Hippocampal formation (tissue), 2 donors: ENCODE results near the gene SULF2.
"Not testable (repeated sequence)": the region's sequence is repeated elsewhere in the genome, so short reads cannot be mapped to it uniquely, and the experiment has no call there.

Experiments
- DNase-seq, 2 donors: peaks; one replicate each; lab custom pipeline; 2025; lab: John Stamatoyannopoulos, UW

The SULF2 gene

DNA sequence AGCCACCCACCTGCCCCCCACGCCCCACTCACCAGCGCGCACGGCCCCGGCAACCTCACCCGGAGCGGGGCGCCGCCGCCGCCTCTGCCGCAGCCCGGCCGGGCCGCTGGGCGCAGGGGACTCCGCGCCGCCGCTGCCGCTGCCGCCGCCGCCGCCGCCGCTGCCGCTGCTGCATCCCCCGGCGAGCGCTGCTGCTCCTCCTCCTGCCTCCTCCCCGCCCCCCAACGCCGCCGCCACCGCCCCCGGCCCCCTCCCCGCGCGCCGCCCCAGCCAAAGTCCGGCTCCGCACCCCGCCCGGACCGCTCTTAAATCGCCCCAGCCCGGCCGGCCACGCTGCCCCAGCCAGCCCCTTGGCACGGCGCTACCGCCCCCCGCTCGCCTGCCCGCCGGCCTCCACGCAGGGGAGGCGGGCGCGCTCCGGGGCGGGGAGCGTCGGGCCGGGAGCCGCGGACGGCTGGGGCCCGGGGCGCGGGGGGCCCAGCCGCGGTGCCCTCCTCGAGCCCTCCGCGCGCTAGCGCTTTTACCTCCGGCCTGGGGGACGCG is at the start of gene SULF2:
Gene SULF2, minus strand, starts transcription at position 171 of the 543 bp plus-strand sequence. CDS start 28,118 bp downstream, outside the sequence.
- no peak for DNase-seq

DNA sequence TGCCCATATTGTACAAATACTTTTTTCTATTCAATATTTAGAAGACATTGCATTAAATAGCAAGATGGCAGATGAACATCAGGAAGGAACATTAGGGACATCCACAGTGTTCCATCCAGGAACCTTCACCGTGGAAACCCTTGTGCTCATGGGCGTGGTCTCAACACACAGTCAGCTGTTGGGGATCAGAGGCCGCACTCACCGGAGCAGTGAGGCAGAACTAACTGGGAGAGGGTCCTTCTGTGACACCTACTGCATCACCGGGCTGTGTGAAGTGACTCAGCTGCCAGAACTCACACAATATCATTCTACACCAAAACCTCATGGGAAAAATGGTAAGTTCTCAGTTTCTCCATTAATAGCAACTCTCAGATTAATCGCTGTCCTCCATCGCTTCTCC is 46.4 kb upstream of the SULF2 start:
- not testable (repeated sequence) for DNase-seq

DNA sequence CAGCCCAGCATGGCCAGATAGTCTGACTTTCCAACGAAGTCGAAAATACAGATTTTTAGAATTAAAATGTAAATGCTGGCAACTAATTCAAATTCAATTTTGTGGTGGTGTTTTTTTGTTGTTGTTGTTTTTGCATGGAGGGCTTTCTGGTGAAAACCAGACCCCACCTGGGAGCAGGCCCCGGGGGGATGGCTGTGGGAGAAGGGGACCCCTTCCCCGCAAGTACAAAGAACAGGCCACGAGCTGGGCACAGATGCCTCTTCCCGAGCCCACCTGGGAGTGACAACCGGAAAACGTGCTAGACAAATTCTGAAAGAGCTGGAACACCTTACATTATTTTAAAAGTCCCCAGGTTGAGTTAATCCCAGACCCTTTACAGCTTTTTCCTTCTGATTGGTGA is 41.4 kb upstream of the SULF2 start:
- DNase-seq = not testable (repeated sequence)

DNA sequence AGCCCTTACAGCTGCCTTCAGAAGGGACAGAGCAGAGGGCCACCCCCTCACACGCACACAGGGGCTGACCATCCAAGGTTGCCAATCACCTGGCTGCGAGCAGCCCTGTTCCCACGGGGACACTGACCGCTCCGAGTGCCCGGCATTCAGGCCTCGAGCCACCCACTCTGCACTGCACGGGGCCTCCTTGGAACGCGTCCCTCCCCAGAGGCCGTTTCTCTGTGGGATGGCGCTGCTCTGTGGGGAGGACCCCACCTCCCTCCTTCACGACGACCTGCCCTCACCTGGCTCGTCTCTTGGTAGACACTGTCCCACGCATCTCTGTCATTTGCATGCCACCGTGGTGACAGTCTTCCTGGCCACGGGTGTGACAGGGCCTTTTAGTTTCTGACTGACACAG is 40.7 kb upstream of the SULF2 start:
- not testable (repeated sequence) for DNase-seq

DNA sequence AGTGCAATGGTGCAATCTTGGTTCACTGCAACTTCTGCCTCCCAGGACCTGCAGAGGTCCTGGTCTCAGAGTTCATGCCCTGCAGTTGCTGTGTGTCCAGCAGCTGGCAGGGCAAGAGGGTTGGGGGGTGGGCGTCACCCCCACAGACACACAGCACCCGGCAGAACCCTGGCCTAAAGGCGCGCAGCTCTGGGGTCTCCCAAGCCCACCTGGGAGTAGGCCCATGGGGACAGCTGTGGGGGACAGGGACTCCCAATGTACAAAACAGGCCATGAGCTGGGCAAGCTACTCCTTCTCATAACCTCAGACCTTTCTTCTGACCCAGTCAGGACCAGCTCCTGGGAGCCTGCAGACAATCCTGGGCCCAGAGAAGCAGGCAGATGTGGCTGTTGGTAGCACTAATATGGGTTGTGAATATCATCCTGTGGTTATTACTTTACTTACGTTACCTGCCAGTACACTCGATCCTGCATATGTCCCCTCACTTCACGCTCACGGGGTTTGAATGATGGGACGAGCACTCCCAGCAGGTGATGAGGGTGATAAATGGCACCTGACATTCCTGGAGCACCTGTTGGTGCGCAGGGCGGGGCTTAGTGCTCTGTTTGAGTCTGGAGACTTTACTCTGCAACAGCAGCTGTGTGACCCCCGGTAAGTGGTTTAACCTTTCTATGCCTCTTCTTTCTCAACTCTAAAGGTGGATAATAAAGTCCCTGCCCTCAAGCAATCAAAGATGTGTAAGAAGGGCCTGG is 39.9 kb upstream of the SULF2 start:
- no peak for DNase-seq

DNA sequence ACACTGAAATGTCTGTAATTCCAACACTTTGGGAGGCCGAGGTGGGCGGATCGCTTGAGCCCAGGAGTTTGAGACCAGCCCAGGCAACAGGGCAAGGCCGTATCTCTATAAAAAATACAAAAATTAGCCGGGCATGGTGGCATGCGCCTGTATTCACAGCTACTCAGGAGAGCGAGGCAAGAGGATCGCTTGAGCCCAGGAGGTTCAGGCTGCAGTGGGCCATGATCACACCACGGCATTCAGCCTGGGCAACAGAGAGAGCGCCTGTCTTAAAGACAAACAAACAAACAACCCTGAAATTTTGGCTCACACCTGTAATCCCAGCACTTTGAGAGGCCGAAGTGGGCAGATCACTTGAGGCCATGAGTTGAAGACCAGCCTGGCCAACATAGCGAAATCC is 38.7 kb upstream of the SULF2 start:
- DNase-seq = not testable (repeated sequence)

DNA sequence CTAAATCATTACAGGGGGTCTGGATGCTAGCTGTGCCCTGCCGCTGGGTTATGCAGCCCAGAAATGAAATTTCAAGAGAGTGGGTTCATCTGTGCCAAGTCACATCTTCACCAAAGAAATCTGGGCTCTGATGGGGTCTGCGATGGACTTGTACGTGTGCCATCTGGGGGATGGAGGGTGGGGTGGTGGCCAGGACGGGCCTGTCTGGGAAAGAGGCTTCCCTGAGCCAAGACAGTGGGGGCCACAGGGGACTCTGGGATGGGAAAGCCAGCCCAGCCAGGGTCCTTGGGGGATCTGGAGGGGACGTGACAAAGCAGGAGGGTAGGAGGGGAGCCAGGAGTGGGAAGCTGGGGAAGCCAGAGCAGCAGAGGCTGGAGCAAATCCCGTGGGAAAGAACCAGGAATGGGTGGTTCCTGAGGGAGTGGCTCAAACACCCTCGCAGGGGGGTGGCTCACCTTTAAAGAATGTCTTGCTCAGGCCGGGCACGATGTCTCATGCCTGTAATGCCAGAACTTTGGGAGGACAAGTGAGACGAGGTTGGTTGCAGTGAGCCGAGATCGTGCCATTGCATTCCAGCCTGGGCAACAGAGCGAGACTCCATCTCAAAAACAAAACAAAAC is 36.3 kb upstream of the SULF2 start:
- DNase-seq = no peak

DNA sequence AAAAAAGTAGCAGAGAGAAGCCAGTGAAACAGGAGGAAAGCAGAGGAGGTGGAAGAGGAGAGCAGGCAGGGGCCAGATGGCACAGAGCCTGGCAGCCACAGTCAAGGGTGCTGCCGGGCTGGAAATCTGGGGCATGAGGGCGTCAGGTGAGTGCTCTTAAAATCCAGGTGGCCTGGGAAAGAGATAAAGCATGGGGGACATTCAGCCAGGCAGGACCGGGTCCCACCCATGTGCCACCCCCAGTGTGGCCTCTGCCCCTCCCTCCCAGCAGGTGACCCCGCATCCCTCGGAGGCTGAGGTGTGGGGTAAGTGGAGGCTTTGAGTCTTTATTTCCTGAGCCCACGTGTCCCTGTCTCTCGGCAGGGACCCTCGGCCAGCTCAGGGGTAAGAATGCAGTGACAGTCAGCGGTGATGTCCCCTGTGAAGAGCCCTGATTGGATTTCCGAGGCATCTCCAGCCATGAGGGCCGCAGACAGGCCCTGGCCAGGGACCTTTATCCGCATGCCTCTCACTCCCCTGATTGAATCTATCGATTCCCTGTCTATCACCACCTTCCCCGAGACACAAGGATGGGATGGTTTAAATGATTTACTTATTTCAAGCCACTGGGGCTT is 33.8 kb upstream of the SULF2 start:
- DNase-seq = no peak

DNA sequence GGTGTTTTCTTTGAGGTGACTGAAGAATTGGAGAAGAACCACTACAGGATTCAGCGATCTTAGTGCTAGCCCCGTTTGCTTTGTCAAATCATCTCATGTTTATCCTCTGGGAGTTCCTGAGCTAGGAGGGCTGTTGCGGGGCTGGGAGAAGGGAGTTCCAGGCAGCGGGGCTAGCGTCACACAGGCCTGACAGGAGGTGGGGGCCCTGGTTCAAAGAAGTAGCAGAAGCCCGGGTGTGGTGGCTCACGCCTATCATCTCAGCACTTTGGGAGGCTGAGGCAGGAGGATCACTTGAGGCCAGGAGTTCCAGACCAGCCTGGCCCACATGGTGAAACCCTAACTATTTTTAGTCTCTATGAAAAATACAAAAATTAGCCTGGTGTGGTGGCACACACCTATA is 33.2 kb upstream of the SULF2 start:
- no peak for DNase-seq

DNA sequence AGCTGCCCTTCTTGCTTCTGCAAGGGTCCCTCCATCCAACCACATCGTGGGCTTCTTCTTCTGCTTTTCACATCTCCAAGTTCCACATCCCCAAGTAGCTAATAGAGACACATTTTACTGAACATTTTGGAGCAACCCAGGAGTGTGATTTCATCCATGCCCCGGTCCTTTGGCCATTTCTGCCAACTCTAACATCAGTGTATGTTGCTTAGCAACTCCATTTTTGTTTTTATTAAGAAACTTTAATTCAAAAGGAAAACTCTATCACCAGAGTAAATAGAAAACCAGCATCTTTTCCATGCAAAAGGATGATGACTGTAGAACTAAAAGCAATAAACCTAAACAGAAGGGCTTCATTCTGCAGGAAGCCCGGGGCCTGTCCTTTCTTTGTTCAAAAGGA is 32.7 kb upstream of the SULF2 start:
- DNase-seq = no peak

DNA sequence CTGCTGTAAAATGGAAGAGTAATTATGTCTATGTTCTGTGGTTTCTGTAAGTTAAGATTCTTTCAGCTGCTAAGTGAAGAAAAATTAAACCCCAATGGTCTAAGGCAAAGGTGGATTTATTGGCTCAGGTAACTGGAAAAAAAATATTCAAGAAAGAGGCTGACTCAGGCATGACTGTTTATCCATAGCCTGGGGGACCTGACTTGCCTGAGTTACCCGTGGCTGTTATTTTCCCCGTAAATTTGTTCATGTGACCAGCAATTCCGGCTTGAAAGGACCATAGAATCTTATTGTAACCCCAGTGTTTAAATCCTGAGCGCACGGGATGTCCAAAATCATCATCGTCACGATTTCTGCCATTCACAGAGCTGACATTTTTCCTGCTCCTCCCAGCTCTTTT is 32.3 kb upstream of the SULF2 start:
- DNase-seq = no peak

DNA sequence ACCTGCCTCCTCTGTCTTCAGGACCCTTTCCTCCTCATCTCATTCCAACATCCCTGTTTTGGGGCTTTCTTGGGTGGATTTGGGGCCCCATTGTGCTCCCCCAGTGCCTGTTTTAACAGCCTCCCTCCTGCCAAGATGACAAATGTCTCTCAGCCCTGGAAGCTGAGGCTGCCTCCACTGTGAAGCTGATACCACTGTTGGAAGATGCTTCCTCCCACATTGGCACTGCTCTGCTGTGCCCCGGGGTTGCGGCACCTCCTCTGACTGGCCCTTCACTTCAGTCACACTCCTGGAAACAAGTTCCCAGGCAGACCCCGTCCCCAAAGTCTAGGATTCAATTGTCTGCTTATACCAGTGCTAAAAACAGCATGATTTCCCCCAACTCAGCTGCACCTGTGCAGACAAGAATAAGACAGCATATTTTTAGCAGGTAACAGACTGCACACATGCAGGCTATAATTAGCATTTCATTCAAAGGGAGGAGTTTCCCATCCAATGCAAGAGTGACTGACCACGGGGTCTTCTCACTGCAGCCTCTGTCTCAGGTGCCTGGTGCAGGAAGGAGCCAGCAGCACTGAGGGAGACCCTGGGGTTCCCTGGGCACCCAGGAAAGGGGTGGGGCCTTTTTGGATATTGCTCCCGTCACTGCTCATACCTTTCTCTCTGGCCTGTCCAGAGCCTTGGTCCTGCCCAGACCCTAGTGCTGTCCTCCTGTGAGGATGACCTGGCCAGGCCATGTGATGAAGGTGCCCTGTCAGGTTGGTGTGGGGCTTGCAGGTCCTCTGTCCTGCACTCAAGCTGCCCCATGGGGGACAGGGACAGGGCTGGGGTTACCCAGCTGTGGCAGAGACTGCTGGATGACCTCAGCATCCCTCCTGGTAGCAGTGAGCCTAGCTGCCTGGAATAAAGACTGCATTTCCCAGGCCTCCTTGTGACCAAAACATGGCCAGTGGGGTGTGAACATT is 31.5 kb upstream of the SULF2 start:
- no peak for DNase-seq

DNA sequence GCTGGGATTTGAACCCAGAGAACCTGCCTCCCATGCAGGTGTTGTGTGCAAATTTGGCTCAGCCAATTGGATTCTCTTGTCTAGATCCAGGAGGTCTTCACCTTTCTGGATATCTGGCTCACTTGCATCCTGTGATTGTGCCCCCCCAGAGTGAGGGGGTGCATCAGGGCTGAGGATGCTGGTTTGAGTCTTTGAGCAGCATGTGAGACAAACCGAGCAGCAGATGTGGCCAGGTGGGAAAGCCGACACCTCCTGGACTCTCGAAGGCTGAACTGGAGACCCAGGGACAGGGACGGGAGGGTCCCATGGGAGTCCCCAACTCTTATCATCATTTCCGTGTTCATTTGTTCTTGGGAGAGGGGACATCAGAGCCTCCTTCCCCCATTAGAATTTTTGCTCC is 30.6 kb upstream of the SULF2 start:
- no peak for DNase-seq

DNA sequence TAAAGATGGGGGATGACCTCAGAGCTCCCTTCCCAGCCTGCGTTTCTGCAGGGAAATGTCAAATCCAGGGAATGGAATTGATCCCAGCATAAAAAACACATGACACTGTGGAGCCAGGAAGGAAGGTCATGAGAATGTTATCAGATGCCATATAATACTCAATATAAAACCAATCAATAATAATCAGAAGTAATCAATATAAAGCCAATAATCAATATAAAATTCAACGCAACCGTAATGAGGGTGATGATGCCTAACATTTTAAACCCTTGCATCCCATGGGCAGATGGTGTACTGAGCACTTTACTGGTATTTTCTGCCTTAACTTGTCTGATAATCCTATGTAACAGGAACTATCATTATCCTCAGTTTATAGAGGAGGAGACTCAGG is 30.1 kb upstream of the SULF2 start:
- no peak for DNase-seq

DNA sequence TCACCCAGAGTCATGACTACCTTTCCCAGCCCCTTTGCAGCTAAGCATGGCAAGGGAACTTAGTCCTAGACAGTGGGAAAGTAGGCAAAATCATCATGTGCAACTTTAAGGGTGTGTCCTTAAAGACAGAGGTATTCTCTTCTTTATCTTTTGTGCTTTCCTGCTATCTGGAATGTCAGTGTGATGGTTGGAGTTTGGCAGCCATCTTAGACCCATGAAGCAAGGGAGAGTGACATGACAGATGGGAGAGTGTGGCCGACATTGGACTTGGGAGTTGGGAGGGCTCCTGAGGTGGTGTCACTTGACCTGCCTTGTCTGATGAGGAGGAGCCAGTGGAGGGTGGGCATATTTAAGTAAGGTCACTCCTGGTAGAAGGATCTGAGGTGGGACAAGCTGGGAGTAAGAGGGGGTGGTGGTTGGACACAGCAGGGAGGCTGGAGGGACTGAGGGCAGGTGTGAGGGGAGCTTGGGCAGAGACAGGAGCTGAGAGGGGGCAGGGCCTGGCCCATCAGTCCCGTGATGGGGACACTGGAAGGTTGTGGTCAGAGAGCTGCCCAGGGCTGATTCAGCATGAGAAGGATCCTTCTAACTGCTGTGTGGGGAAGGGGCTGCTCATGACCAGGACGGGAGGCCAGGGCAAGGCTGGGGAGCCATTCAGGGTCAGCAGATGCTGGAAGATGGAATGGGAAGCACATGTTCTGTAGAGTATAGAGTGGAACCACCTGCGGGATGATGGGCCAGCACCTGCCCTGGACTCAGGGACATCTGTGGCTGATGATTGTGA is 29.5 kb upstream of the SULF2 start:
- no peak for DNase-seq

DNA sequence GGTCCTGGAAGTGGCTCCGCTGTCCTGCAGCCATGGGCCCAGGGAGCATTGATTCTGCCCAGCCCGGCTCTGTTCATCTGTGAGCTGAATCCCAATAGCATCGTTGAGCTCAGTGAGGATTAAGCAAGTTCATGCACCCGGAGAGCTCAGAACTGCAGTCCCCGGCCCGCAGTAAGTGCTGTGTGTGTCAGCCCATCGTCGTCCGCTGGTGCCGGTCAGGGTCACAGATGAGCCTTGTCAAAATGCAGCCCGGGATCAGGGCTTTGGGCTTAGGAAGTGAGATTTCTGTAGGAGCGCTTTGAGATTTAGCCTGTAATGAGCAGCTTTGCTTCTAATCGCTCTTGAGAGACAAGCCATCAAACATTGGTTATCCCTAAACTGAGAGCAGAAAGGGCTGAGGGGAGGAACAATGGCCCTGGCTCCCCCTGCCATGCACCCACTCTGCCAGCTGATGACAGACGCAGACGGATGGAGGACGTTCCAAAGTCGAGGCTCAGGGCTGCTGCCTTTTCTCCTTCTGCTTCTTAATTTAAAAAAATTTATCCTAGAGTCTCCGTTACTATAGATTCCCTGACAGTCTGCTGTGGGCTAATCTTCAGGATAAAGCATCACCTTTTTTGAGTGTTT is 25.6 kb upstream of the SULF2 start:
- no peak for DNase-seq

DNA sequence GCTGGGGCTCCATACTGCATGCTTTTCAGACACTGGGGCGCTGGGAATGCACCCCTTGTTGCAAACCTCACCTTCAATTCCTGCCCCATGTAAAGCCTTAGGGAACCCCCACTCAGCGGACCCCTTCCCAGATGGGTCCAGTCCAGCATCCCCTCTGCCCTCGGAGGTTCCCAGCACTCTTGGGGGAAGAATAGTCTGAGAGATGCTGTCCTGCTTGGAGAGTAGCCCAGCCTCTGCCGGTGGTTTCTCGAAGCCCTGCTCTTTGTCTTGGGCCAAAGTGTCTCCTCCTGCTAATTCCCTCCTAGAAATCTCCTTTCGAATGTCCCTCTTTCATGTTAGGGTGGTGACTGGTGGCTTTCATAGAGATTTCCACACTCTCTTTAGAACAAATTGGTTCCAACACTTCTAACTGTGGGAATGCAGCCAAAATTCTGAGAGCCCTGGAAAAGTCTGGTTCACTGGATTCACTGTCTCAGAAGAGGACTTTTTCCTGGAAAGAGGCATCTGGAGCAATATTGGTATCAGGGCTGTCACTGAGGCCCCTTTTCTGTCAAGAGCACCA is 24.9 kb upstream of the SULF2 start:
- DNase-seq = no peak

DNA sequence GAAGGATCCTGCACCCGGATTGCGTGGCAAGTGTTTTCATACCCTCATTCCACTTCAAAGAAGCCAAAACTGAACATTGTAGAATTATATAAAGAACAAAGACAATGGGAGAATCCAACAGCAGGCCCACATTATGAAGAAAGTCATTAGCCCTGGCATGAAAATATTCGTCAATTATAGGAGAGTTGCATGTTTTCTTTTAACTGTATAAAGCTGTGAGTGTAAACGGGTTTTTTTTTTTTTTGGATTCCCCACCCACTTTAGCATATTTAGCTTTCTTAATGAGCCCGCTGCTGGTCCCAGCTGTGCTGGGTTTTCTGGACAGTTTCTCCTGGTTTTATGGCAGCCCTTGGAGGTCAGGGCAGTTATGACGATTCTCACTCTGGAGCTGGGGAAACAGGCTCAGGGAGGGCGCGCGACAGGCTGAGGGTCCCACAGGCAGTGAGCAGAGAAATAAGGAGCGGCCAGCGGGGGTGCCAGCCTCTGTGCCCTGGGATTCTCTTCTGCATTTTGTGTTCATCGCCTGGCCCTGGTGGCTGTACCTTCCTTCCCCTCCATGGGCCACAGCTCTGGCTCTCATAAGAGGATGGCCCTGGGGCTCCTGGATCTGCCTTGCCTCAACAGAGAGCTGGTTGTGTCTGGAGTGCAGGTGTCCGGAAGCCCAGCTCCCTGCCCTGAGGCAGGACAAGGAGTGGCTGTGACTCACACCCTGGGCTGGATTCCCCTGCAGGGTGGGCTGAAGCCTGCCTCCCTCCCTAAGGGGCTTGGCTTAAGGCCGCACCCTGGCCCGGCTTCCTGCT is 24.1 kb upstream of the SULF2 start:
- DNase-seq = no peak

DNA sequence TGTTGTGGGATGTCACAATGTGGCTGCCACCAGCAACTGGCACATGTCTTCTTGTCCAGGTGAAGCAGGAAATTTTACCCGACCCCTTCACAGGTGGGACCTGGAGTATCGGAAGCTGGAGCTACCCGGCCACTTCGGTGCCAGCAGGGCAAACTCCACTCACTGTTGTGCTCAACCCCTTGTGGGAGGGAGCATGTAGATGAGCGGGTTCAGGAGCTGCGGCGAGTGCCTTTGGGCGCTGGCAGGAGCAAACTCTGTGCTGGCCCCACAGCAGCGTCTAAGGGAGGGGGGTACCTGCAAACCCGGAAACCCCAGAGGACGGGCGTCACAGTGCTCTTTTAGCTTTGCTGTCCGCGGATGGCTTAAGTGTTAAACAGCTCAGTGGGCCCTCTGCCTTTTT is 20.7 kb upstream of the SULF2 start:
- no peak for DNase-seq
